Neural cell (in vitro differentiated cells): ENCODE results near the gene SLC26A11. TPM values are rescaled to one million over a fixed set of nuclear protein-coding genes. Genes with fewer than 3 reads are reported as not detected.

Source experiments
- H2AFZ ChIP-seq: fragments of 200-600, 300-800 bp; sonication (generic), shearing (Covaris generic); 2 replicates; pipeline ENCODE4 v1.6.0; 2014; ENCODE audit warnings: low read depth, mild to moderate bottlenecking, antibody characterized with exemption, low read length, moderate library complexity
- H3F3A ChIP-seq: fragments of 200-600 bp; shearing (Covaris generic); 2 replicates; pipeline ENCODE4 v1.6.1; 2016; ENCODE audit warnings: mild to moderate bottlenecking, moderate library complexity, mixed read lengths, antibody characterized with exemption, low read length; ENCODE audit not compliant: insufficient read depth, poor library complexity, severe bottlenecking
- H3K27ac ChIP-seq: fragments of 200-600, 300-800 bp; sonication (generic), shearing (Covaris generic); 2 replicates; pipeline ENCODE4 v1.5.1; 2014; ENCODE audit warnings: mild to moderate bottlenecking, low read length, moderate library complexity
- H3K27me3 ChIP-seq: fragments of 300-800, 200-600 bp; sonication (generic), shearing (Covaris generic); 2 replicates; pipeline ENCODE4 v1.6.0; 2014; ENCODE audit warnings: mild to moderate bottlenecking, low read depth, low read length, moderate library complexity; ENCODE audit not compliant: insufficient read depth
- H3K36me3 ChIP-seq: fragments of 300-800, 200-600 bp; sonication (generic), shearing (Covaris generic); 2 replicates; pipeline ENCODE4 v1.5.1; 2014; ENCODE audit warnings: mild to moderate bottlenecking, antibody characterized with exemption, low read length, moderate library complexity; ENCODE audit not compliant: insufficient read depth
- H3K4me2 ChIP-seq: fragments of 300-800, 200-600 bp; sonication (generic), shearing (Covaris generic); 2 replicates; pipeline ENCODE4 v1.6.0; 2014; ENCODE audit warnings: mild to moderate bottlenecking, low read length
- H3K4me3 ChIP-seq: fragments of 300-800, 200-600 bp; sonication (generic), shearing (Covaris generic); 2 replicates; pipeline ENCODE4 v1.5.1; 2014; ENCODE audit warnings: mild to moderate bottlenecking, low read length, moderate library complexity
- H3K79me2 ChIP-seq: fragments of 200-600 bp; shearing (Covaris generic); replicated peaks from 2 replicates; pipeline ENCODE4 v1.6.0; 2014; ENCODE audit warnings: mild to moderate bottlenecking, low read length, moderate library complexity; ENCODE audit not compliant: insufficient read depth
- H3K9ac ChIP-seq: fragments of 300-800, 200-600 bp; sonication (generic), shearing (Covaris generic); 2 replicates; pipeline ENCODE4 v1.6.1; 2016; ENCODE audit warnings: mild to moderate bottlenecking, low read length, mixed read lengths
- H3K9me2 ChIP-seq: fragments of 200-600 bp; shearing (Covaris generic); 2 replicates; pipeline ENCODE4 v1.6.1; 2016; ENCODE audit warnings: mild to moderate bottlenecking, low read length, mixed read lengths; ENCODE audit not compliant: insufficient read depth
- H3K9me3 ChIP-seq: fragments of 200-600, 300-800 bp; sonication (generic), shearing (Covaris generic); 2 replicates; pipeline ENCODE4 v1.6.1; 2016; ENCODE audit warnings: mild to moderate bottlenecking, mixed run types, low read length, moderate library complexity, mixed read lengths
- H4K20me1 ChIP-seq: fragments of 200-600 bp; shearing (Covaris generic); 2 replicates; pipeline ENCODE4 v1.6.1; 2016; ENCODE audit warnings: mild to moderate bottlenecking, mixed run types; ENCODE audit not compliant: insufficient read depth
- EP300 ChIP-seq: fragments of 450-650 bp; conservative IDR thresholded peaks from 2 replicates; pipeline ENCODE4 v1.6.1; 2014; ENCODE audit warnings: antibody characterized with exemption, mild to moderate bottlenecking, moderate library complexity; ENCODE audit not compliant: poor library complexity, severe bottlenecking
- EZH2 ChIP-seq: fragments of 200-600, 300-800 bp; shearing (Covaris generic), sonication (generic); IDR thresholded peaks from 2 replicates; pipeline ENCODE4 v1.6.1; 2014; ENCODE audit warnings: antibody characterized with exemption, low read length, borderline replicate concordance, mild to moderate bottlenecking; ENCODE audit not compliant: insufficient read depth, poor library complexity, severe bottlenecking
- MXI1 ChIP-seq: fragments of 450-650 bp; conservative IDR thresholded peaks from 2 replicates; pipeline ENCODE4 v1.6.1; 2014; ENCODE audit warnings: antibody characterized with exemption, mild to moderate bottlenecking; ENCODE audit not compliant: poor library complexity, severe bottlenecking
- POLR2AphosphoS5 ChIP-seq: IDR thresholded peaks from 2 replicates; pipeline ENCODE4 v1.6.1; 2012
- RAD21 ChIP-seq: fragments of 450-650 bp; conservative IDR thresholded peaks from 2 replicates; pipeline ENCODE4 v1.6.1; 2014; ENCODE audit warnings: antibody characterized with exemption, mild to moderate bottlenecking, moderate library complexity
- SMC3 ChIP-seq: fragments of 450-650 bp; conservative IDR thresholded peaks from 2 replicates; pipeline ENCODE4 v1.6.1; 2014; ENCODE audit warnings: antibody characterized with exemption, mild to moderate bottlenecking, moderate library complexity; ENCODE audit not compliant: poor library complexity
- TAF1 ChIP-seq: IDR thresholded peaks from 2 replicates; pipeline ENCODE4 v1.6.1; 2012; ENCODE audit warnings: low read depth
- polyA plus RNA-seq: library from polyadenylated mRNA; depleted of rRNA; stranded (reverse); fragments of >200 nt; gene quantifications from 2 replicates; pipeline ENCODE4 v1.2.3, GENCODE V29; 2014
- TF ChIP-seq, protein P1 (sequence below): fragments of 450-650 bp; IDR thresholded peaks from 2 replicates; pipeline ENCODE4 v1.5.1; 2014; ENCODE audit warnings: antibody characterized with exemption, mild to moderate bottlenecking, moderate library complexity; ENCODE audit not compliant: poor library complexity, severe bottlenecking
- TF ChIP-seq, protein P2 (sequence below): IDR thresholded peaks from 2 replicates; pipeline ENCODE4 v1.6.1; 2012; ENCODE audit warnings: borderline replicate concordance

The SLC26A11 gene
- polyA plus RNA-seq, 1 donor from 2014 or later, result 18.6 TPM

DNA sequence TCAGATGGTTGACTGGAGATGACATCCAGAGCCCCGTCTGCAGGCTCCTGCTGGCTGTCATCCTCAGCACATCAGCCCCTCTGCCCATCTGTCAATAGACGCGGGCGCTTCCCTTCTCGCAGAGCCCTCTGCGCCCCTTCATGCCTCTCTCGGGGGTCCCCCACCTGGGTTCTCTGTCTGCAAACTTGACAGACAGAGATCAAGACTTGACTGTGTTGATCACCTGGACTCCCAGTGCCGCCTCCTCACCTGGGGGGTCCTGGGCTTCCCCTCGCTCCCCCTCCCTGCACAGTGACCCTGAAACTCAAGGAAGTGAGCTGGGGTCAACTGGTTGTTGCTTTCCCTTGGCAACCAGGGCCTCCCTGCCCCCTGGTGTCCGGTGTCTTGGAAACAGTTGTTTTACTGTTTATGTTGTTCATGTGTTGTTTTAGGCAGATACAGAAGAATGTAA lies 72.3 kb downstream of the SLC26A11 start:
- H3F3A ChIP-seq, result no peaks in the 10 kb centered on the region
- no peak overlapping the region for H3K4me2 ChIP-seq
- H3K9me2 ChIP-seq, result no peaks in the 10 kb centered on the region
- no peak overlapping the region for H3K9ac ChIP-seq
- H3K27me3 ChIP-seq, result no peaks in the 10 kb centered on the region
- no peaks in the 10 kb centered on the region for H3K9me3 ChIP-seq
- H2AFZ ChIP-seq, result no peak overlapping the region
- no peak overlapping the region for H3K27ac ChIP-seq
- no peak for TF ChIP-seq RAD21
- no peak for TF ChIP-seq TAF1
- H3K4me3 ChIP-seq, result no peak overlapping the region
- no peaks in the 10 kb centered on the region for H3K79me2 ChIP-seq
- H3K36me3 ChIP-seq, result no peaks in the 10 kb centered on the region
- no peaks in the 10 kb centered on the region for H4K20me1 ChIP-seq

DNA sequence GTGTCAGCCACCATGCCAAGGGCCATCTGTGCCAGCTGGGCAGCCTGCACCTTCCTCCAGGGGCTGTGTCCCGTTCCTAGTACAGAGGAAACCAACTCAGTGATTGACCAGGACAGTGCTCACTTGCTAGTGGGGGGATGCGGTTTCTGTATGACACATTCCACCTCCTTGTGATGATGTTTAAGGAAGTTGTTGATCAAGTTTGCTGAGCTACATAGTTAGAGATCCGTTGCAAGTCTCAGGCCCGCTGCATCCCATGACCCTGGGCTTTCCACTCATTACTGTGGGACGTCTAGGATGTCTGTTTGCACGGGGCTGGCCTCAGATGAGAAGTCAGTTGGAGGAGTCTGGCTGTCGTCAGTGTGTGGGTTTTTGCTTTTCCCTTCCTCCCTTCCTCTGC lies 74.0 kb downstream of the SLC26A11 start:
- H3F3A ChIP-seq, result no peaks in the 10 kb centered on the region
- H3K4me2 ChIP-seq, result no peak overlapping the region
- no peaks in the 10 kb centered on the region for H3K36me3 ChIP-seq
- H4K20me1 ChIP-seq, result no peaks in the 10 kb centered on the region
- no peaks in the 10 kb centered on the region for H3K79me2 ChIP-seq
- no peak overlapping the region for H3K9ac ChIP-seq
- no peak overlapping the region for H3K27ac ChIP-seq
- TF ChIP-seq RAD21 (no peak), TAF1 (no peak), SMC3 (no peak), EZH2 (no peak), MXI1 (no peak), POLR2AphosphoS5 (no peak), EP300 (no peak)
- TF ChIP-seq, protein P1, sequence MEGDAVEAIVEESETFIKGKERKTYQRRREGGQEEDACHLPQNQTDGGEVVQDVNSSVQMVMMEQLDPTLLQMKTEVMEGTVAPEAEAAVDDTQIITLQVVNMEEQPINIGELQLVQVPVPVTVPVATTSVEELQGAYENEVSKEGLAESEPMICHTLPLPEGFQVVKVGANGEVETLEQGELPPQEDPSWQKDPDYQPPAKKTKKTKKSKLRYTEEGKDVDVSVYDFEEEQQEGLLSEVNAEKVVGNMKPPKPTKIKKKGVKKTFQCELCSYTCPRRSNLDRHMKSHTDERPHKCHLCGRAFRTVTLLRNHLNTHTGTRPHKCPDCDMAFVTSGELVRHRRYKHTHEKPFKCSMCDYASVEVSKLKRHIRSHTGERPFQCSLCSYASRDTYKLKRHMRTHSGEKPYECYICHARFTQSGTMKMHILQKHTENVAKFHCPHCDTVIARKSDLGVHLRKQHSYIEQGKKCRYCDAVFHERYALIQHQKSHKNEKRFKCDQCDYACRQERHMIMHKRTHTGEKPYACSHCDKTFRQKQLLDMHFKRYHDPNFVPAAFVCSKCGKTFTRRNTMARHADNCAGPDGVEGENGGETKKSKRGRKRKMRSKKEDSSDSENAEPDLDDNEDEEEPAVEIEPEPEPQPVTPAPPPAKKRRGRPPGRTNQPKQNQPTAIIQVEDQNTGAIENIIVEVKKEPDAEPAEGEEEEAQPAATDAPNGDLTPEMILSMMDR, result no peak
- TF ChIP-seq, protein P2, sequence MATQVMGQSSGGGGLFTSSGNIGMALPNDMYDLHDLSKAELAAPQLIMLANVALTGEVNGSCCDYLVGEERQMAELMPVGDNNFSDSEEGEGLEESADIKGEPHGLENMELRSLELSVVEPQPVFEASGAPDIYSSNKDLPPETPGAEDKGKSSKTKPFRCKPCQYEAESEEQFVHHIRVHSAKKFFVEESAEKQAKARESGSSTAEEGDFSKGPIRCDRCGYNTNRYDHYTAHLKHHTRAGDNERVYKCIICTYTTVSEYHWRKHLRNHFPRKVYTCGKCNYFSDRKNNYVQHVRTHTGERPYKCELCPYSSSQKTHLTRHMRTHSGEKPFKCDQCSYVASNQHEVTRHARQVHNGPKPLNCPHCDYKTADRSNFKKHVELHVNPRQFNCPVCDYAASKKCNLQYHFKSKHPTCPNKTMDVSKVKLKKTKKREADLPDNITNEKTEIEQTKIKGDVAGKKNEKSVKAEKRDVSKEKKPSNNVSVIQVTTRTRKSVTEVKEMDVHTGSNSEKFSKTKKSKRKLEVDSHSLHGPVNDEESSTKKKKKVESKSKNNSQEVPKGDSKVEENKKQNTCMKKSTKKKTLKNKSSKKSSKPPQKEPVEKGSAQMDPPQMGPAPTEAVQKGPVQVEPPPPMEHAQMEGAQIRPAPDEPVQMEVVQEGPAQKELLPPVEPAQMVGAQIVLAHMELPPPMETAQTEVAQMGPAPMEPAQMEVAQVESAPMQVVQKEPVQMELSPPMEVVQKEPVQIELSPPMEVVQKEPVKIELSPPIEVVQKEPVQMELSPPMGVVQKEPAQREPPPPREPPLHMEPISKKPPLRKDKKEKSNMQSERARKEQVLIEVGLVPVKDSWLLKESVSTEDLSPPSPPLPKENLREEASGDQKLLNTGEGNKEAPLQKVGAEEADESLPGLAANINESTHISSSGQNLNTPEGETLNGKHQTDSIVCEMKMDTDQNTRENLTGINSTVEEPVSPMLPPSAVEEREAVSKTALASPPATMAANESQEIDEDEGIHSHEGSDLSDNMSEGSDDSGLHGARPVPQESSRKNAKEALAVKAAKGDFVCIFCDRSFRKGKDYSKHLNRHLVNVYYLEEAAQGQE, result no peak
- H3K9me3 ChIP-seq, result no peaks in the 10 kb centered on the region
- no peak overlapping the region for H3K4me3 ChIP-seq
- no peaks in the 10 kb centered on the region for H3K9me2 ChIP-seq
- H3K27me3 ChIP-seq, result no peaks in the 10 kb centered on the region
- H2AFZ ChIP-seq, result no peak overlapping the region

DNA sequence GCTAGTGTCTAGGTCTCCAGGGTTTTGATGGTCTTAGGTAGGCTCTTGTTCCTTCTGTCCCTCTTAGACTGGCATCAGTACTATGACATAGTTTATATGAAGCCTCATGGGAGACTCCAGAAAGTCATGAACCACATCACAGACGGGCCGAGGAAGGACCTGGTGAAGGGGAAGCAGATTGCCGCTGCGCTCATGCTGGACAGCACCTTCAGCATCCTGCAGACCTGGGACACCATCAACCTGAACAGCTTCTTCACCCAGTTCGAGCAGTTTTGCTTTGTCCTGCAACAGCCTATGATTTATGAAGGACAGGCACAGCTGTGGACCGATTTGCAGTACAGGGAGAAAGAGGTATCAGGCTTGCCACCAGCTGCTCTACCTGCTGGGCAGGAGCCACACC lies 74.4 kb downstream of the SLC26A11 start:
- Histone ChIP-seq H3K27me3 (no peaks in the 10 kb centered on the region), H3K9ac (no peak overlapping the region), H3F3A (no peaks in the 10 kb centered on the region), H3K9me3 (no peaks in the 10 kb centered on the region), H3K4me3 (no peak overlapping the region), H2AFZ (no peak overlapping the region), H3K36me3 (no peaks in the 10 kb centered on the region), H3K9me2 (no peaks in the 10 kb centered on the region), H3K79me2 (no peaks in the 10 kb centered on the region), H4K20me1 (no peaks in the 10 kb centered on the region), H3K27ac (no peak overlapping the region), H3K4me2 (no peak overlapping the region)
- TF ChIP-seq EP300 (no peak), POLR2AphosphoS5 (no peak), RAD21 (no peak), EZH2 (no peak), MXI1 (no peak), SMC3 (no peak), TAF1 (no peak)
- TF ChIP-seq, protein P2, result no peak
- TF ChIP-seq, protein P1, result no peak
